Stimulated activated CD8-positive, alpha-beta memory T cell treated with anti-CD3 and anti-CD28 coated beads, Interleukin-7, amount 100 ng/mL, for 24 hours (primary cell): ENCODE results near the gene IRX6.

Experiments used
- DNase-seq: peaks from one replicate; pipeline ENCODE4 v3.0.0-alpha.2; 2020; ENCODE audit warnings: low read depth

IRX6 gene

DNA sequence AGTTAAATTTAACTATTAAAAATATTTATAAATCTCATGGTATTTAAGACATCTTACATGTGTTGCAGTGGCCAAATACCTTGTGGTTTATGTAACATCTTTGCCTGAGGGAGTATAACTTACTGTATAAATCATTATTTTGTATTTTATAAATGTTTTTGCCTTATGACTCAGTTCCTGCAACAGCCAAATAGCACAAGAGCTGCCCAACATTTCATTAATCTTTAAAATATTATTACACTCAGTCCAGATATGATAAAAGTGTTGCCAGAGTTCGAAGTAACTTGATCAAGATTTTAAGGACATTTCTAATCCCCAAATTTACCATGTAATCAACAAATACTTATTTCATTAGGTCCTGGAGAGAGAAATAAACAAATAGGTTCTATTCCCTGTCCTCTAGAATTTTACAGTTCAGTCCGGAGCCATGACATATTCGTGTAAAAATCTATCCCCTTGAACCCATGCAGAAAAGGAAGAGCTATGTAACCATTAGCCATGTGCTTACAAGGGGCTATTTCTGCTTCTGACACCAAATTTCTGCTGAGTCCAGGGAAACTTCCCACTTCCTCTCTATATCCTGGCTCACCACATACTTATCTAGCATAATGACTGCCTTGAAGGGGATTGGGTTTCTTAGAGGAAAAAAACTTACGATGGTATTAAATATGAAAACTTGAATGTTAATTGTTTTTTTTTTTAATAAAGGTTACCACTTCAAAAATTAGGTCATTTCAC is 44.0 kb downstream of the IRX6 start:
- no peak for DNase-seq

DNA sequence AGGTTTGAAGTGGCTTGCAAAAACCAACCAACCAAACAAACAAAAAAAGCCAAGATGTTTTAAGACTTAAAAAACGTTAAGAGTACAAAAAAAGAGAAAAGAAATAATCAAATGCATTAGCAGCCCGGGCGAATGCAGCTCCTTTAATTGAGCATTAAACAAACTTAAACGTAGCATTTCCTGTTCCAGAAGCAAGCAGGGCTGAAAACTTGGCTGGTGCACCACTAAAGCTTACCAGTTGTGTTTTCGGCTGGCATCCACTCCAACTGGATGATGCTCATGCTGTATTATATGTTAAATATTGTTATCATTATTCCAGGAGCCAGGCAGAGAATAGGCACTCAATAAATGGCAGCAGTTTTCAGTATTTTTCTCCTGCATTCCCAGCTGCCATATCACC is 45.1 kb downstream of the IRX6 start:
- no peak for DNase-seq

DNA sequence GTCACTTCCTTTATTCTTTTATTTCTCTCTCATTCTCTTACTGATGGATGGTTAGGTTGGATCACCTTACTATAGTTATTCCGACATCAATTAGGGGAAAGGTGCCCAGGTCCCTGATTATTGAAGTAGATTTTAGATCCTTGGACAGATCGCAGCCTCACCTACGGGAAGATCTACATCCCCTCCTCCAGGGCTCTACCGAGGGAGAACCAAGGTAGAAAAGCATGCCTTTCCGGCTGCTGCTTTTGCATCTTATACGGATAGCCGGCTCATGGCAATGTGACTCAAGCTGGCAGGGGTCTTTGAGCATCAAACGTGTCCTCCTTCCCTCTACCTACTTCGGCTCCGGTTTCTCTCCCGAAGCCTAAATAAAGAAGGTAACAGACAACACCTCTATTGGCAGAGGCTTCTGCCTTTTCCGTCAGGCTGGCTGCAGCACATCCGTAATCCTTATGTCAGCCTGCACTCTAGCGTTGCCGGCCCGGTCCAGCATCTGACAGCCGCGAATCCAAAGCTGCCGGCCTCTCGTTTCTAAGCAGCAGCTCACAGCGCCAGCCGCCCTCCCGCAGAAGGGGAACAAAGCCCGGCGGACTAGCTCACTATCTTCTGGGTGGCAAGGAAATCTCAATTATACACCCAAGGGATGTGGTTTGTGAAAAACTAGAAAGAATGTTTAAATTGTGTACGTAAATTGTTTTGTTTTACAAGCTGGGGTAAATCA is 46.9 kb downstream of the IRX6 start:
- DNase-seq = no peak

DNA sequence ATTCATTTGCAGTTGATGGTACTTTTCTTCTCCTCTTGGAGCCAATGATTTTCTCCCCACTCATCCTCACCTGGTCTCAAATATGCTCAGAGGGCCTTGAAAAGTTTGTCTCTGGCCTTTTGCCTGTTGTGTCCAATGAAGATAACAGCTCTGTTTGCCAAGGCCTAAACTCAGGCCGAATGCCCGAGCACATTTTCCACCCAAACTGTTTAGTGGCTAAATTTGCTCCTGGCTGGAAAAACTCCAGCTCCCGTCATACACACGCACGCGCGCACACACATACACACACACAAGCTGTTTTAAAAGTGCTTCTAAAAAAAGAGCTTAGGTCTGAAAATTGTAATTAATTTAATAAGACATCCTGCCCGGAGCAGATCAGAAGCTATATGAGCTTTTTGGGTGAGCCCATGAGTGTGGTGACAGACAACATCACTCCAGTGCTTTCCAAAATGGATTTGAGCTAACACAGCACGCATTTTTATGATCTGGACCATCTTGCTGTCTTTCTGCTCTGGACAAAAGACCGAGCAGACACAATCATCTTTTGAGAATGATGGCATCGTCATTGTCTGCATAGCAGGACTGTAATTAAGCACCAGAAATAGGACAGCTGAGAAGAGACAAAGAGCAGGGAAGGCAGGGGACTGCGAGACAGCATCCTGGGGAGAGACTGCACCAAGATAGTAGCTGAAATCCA is 48.9 kb downstream of the IRX6 start:
- DNase-seq = no peak

DNA sequence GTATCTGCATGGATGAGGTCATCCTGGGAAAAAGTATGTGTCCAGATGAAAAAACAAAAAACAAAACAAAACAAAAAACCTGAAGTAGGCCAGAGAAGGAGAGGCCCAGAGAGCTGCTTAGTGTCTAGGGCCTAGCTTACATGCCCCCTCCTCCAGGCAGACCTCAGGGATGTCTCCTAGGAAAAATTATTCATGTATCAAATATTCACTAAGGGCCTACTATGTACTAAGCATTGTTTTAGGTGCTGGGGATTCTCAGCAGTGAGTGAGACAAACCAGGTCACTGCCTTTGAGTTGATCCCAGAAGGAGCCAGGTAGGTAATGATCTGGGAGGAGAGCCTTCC is 49.5 kb downstream of the IRX6 start:
- no peak for DNase-seq

DNA sequence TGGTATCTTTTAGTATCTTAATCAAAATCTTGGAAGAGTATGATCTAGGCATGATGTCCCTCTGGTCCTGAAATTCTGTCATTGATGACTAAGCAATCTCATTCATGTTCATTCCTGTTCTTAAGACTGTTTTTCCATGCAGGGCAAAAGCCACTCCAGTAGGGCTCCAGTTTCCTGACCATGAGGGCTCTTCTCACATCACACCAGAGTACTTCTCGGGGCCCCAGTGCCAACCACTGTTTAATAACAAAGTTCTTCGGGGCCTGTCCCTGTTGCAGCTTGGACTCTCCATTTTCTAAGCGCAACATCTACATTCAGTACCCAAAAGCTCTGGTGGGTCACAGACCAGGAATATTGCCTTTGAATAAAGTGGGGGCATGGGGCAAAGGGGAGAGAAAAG is 52.0 kb downstream of the IRX6 start:
- no peak for DNase-seq

DNA sequence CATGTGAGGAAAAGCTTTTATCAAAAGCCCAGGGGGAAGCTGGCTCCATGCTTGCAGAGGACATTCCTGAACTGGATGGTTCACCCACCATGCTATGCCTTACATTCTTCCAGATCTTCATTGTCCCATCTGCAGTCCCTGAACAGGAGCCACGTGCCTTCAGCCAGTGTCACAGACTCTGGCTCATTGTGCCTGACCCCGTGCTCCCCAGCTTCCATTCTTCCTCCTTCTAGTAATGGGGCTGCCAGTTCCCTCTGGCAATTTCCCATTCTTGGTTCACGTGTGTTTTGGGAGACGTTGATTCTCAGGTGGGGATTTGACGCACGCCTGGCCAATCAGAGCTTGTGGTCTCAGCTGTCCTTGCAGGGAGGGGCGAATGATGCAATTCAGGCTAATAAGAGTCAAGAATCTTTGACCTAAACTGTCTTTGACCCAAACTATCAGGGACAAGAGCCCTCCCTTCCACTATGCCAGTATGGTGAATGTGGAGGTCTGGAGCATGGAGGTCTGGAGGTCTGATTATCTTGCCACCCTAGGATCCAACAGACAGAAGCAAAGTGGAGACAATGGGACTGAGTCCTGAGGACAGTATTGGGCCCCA is 52.7 kb downstream of the IRX6 start:
- DNase-seq = no peak

DNA sequence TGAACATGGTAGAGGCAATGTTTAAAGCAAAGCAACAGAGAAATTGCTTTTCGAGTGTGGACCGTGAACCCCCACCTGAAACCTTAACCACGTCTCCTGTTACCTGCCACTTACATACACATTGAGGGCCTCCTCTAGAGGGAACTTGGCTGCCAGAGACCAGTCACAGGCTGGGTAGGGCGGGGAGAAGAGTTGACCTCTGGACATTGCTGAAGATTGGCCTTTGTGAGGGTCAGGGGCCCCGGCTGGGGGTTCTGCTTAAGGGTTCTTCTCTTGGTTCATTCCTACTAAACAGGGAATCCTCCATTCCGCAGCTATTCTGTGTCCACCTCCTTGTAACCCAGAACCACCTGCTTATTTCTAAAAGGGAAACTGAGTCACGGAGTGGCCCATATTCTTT is 53.8 kb downstream of the IRX6 start:
- DNase-seq = no peak

DNA sequence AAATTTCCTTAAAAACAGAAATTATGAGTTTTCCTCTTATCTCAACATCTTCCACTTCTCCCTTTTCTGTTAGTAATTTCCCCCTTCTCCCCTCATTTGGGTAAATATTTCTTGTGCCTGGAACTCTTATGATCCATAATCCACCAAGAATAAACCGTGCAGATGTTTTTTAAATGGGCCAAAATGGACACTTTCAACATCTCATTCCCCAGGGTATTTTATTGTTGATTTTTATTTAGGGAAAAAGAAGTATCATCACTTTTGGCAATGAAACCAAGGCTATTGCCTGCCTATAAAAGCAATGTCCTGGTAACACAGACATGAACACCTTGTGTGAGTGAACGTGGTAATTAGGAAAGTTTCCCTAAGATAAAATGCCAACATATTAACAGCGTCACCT is 54.6 kb downstream of the IRX6 start:
- no peak for DNase-seq

DNA sequence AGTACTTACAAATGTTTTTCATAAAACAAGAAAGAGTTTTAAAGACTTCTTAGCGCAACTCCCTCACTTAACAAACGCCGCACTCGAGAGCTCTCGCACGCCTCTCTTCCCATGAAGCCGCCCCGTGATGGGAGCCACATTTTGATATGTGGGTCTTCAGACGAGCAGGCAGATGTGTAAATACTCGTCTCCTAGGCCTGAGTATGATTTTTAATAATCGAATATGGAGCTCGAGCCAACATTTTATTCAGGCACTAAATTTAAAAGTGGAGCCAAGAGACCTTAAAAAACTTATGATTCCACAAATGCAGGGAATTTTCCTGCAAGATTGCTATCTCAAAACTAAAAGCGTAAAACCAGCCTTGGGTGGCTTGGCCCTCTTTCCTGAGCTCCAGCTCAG is 55.4 kb downstream of the IRX6 start:
- DNase-seq = no peak

DNA sequence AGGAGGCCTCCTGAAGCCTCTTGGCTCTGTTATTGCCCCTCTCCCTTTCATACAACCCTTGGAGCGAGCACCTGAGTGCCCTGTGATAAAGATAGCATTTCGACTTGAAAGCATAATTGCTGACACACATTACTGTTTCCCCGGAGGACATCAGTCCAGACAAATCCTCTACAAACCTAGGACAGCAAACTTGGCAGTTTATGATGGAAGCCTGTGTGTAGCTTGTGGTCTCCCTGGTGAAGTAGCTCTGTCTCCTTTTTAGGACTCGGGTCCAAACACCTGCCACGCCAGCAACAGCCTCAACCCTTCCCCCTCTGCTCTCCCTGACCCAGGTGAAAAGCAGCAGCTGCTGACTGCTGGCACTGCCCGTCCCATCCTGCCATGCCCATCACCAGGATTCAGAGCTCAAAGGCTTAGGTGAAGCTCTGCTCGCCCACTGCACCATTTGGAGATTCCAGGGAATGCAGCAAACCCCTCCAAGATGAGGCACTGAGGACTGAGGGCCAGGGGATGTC is 55.9 kb downstream of the IRX6 start:
- DNase-seq = no peak
